GM23338 (cell line): ENCODE measurements around the gene CD9. TPM values are rescaled to one million over a fixed set of nuclear protein-coding genes. Genes with fewer than 3 reads are reported as not detected.
A peak's percentile ranks its signal among the peaks of the same experiment; 100 is the strongest.

ENCODE experiments used
- ATAC-seq: fragments of 200-7000 bp; cut with Tn5 transposase; 3 replicates; pipeline ENCODE4 v1.9.1; 2020
- DNase-seq: peaks from one replicate; pipeline ENCODE4 v3.0.0-alpha.2; 2015; ENCODE audit warnings: low spot score
- H2AFZ ChIP-seq: fragments of 200-600 bp; sonication (generic); 2 replicates; pipeline ENCODE4 v1.8.0; 2016; ENCODE audit warnings: antibody characterized with exemption, mild to moderate bottlenecking, moderate library complexity
- H3F3A ChIP-seq: fragments of 200-600 bp; sonication (generic); replicated peaks from 2 replicates; pipeline ENCODE4 v1.8.0; 2017; ENCODE audit warnings: antibody characterized with exemption, mixed run types, low read depth
- H3K27ac ChIP-seq: fragments of 200-600 bp; sonication (generic); 2 replicates; pipeline ENCODE4 v1.6.1; 2016; ENCODE audit warnings: low read depth
- H3K27me3 ChIP-seq: fragments of 200-600 bp; sonication (generic); 2 replicates; pipeline ENCODE4 v1.8.0; 2016; ENCODE audit warnings: mild to moderate bottlenecking, mixed run types, moderate library complexity; ENCODE audit not compliant: insufficient read depth
- H3K36me3 ChIP-seq: fragments of 200-600 bp; sonication (generic); 2 replicates; pipeline ENCODE4 v1.8.0; 2016; ENCODE audit warnings: mild to moderate bottlenecking; ENCODE audit not compliant: insufficient read depth
- H3K4me1 ChIP-seq: fragments of 200-600 bp; sonication (generic); 2 replicates; pipeline ENCODE4 v1.8.0; 2016; ENCODE audit warnings: mild to moderate bottlenecking, moderate library complexity; ENCODE audit not compliant: insufficient read depth
- H3K4me2 ChIP-seq: fragments of 200-600 bp; sonication (generic); 2 replicates; pipeline ENCODE4 v1.7.1; 2017; ENCODE audit warnings: mixed run types
- H3K4me3 ChIP-seq: fragments of 200-600 bp; sonication (generic); 2 replicates; pipeline ENCODE4 v1.6.1; 2016; ENCODE audit warnings: mixed run types
- H3K79me2 ChIP-seq: fragments of 200-600 bp; sonication (generic); replicated peaks from 2 replicates; pipeline ENCODE4 v1.8.0; 2017; ENCODE audit warnings: mild to moderate bottlenecking; ENCODE audit not compliant: insufficient read depth
- H3K9me2 ChIP-seq: fragments of 200-600 bp; sonication (generic); 2 replicates; pipeline ENCODE4 v1.8.0; 2017; ENCODE audit not compliant: insufficient read depth
- H4K20me1 ChIP-seq: fragments of 200-600 bp; sonication (generic); replicated peaks from 2 replicates; pipeline ENCODE4 v1.8.0; 2017; ENCODE audit warnings: mild to moderate bottlenecking; ENCODE audit not compliant: insufficient read depth
- H3K27ac Mint-ChIP-seq: 2 replicates; pipeline ENCODE4 v1.8.0; 2020; ENCODE audit warnings: inconsistent platforms, mild to moderate bottlenecking, moderate library complexity, mixed read lengths
- H3K27me3 Mint-ChIP-seq: 3 replicates; pipeline ENCODE4 v1.8.0; 2022; ENCODE audit warnings: low read depth, mild to moderate bottlenecking, moderate library complexity, mixed read lengths, inconsistent platforms; ENCODE audit not compliant: insufficient read depth, poor library complexity
- H3K36me3 Mint-ChIP-seq: 3 replicates; pipeline ENCODE4 v1.8.0; 2021; ENCODE audit warnings: low read depth, mild to moderate bottlenecking, inconsistent platforms, moderate library complexity, mixed read lengths
- H3K4me1 Mint-ChIP-seq: 3 replicates; pipeline ENCODE4 v1.8.0; 2020; ENCODE audit warnings: mild to moderate bottlenecking, inconsistent platforms, mixed read lengths
- H3K4me3 Mint-ChIP-seq: 3 replicates; pipeline ENCODE4 v1.8.0; 2021; ENCODE audit warnings: moderate library complexity, mild to moderate bottlenecking, inconsistent platforms, mixed read lengths
- H3K9me3 Mint-ChIP-seq: 3 replicates; pipeline ENCODE4 v1.8.0; 2020; ENCODE audit warnings: moderate library complexity, mild to moderate bottlenecking, inconsistent platforms, mixed read lengths
- CREB1 ChIP-seq: fragments of 250-450 bp; sonication (Bioruptor Pico); IDR thresholded peaks from 2 replicates; pipeline ENCODE4 v1.5.0; 2020; ENCODE audit warnings: low read depth, mild to moderate bottlenecking, moderate library complexity
- EZH2 ChIP-seq: fragments of 200-600 bp; sonication (generic); IDR thresholded peaks from one replicate; pipeline ENCODE4 v1.8.0; 2017; ENCODE audit warnings: antibody characterized with exemption, mild to moderate bottlenecking, low read depth; ENCODE audit not compliant: unreplicated experiment
- EZH2phosphoT487 ChIP-seq: fragments of 200-600 bp; sonication (generic); IDR thresholded peaks from one replicate; pipeline ENCODE4 v1.8.1; 2018; ENCODE audit warnings: antibody characterized with exemption; ENCODE audit not compliant: unreplicated experiment
- JUNB ChIP-seq: IDR thresholded peaks from one replicate; pipeline ENCODE4 v1.6.1; 2016; ENCODE audit warnings: antibody characterized with exemption; ENCODE audit not compliant: unreplicated experiment
- NANOG ChIP-seq: IDR thresholded peaks from 2 replicates; pipeline ENCODE4 v1.6.1; 2016; ENCODE audit warnings: antibody characterized with exemption, borderline replicate concordance
- POLR2AphosphoS5 ChIP-seq: IDR thresholded peaks from 2 replicates; pipeline ENCODE4 v1.6.1; 2016; ENCODE audit warnings: antibody characterized with exemption, low read depth
- REST ChIP-seq: IDR thresholded peaks from one replicate; pipeline ENCODE4 v1.6.1; 2018; ENCODE audit warnings: antibody characterized with exemption; ENCODE audit not compliant: unreplicated experiment
- STAT1 ChIP-seq: IDR thresholded peaks from one replicate; pipeline ENCODE4 v1.6.1; 2016; ENCODE audit warnings: antibody characterized with exemption; ENCODE audit not compliant: unreplicated experiment
- ZNF331 ChIP-seq: fragments of 250-450 bp; sonication (Bioruptor Pico); IDR thresholded peaks from 2 replicates; pipeline ENCODE4 v1.5.0; 2020; ENCODE audit warnings: low read depth, mild to moderate bottlenecking, moderate library complexity
- ZNF462 ChIP-seq: fragments of 250-450 bp; sonication (Bioruptor Pico); IDR thresholded peaks from 2 replicates; pipeline ENCODE4 v1.5.0; 2020; ENCODE audit warnings: mild to moderate bottlenecking, moderate library complexity
- polyA plus RNA-seq: library from polyadenylated mRNA; unstranded; fragments of >200 nt; fragmentation: Nextera tagmentation; extraction: Ambion mirVana; gene quantifications from 2 replicates; pipeline ENCODE4 v1.2.1, GENCODE V29; 2016
- total RNA-seq: library from RNA; depleted of rRNA; stranded (reverse); fragments of >200 nt; shearing (Covaris generic); gene quantifications from 2 replicates; pipeline ENCODE4 v1.2.3, GENCODE V29; 2014
- TF ChIP-seq, protein P1 (sequence below), 2 experiments: fragments of 200-600 bp in 1 of 2; sonication (generic) in 1 of 2; conservative IDR thresholded peaks; 2 replicates each; pipeline versions ENCODE4 v1.5.1 to v1.6.1; 2016 to 2017; ENCODE audit warnings: antibody characterized with exemption in 2 of 2, low read depth in 2 of 2, mild to moderate bottlenecking in 2 of 2, moderate library complexity in 1 of 2
- TF ChIP-seq, protein P2 (sequence below): IDR thresholded peaks from 2 replicates; pipeline ENCODE4 v1.6.1; 2016; ENCODE audit warnings: antibody characterized with exemption

Gene CD9
- total and polyA plus RNA-seq, 2 experiments from 2014 or later: 222 to 251 TPM

- Mint-ChIP-seq H3K4me1 (peaks cover 47% of the 10 kb centered on the region), H3K27me3 (peaks cover 23% of the 10 kb centered on the region), H3K27ac (peak overlapping the region; percentile 44; the same call in 1 of the 2 replicates), H3K9me3 (no peaks in the 10 kb centered on the region; the same call in 2 of the 3 replicates), H3K4me3 (no peak overlapping the region), H3K36me3 (no peaks in the 10 kb centered on the region)
- H2AFZ ChIP-seq: 0 out of 2 replicates have a peak overlapping the region, but pooled peaks have one; percentile 3
- no peaks in the 10 kb centered on the region for H3K36me3 ChIP-seq
- no peaks in the 10 kb centered on the region for H3K79me2 ChIP-seq
- H3K4me3 ChIP-seq: no peak overlapping the region
- peaks cover 8% of the 10 kb centered on the region for H3K27me3 ChIP-seq
- H3K4me2 ChIP-seq: no peak overlapping the region
- no peaks in the 10 kb centered on the region for H3K9me2 ChIP-seq
- peak; percentile 65 for ATAC-seq
- no peak for TF ChIP-seq ZNF331 (CRISPR knock-in tag)
- TF ChIP-seq JUNB: no peak
- TF ChIP-seq EZH2phosphoT487: no peak
- TF ChIP-seq STAT1: no peak
- TF ChIP-seq, protein P1, sequence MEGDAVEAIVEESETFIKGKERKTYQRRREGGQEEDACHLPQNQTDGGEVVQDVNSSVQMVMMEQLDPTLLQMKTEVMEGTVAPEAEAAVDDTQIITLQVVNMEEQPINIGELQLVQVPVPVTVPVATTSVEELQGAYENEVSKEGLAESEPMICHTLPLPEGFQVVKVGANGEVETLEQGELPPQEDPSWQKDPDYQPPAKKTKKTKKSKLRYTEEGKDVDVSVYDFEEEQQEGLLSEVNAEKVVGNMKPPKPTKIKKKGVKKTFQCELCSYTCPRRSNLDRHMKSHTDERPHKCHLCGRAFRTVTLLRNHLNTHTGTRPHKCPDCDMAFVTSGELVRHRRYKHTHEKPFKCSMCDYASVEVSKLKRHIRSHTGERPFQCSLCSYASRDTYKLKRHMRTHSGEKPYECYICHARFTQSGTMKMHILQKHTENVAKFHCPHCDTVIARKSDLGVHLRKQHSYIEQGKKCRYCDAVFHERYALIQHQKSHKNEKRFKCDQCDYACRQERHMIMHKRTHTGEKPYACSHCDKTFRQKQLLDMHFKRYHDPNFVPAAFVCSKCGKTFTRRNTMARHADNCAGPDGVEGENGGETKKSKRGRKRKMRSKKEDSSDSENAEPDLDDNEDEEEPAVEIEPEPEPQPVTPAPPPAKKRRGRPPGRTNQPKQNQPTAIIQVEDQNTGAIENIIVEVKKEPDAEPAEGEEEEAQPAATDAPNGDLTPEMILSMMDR (conservative IDR thresholded peaks at IDR 0.05; ENCODE audit: low read depth in 2 of 2): peak; percentile 14 to 41; a peak in 3 of 4 replicates
- no peak for TF ChIP-seq POLR2AphosphoS5
- no peak for TF ChIP-seq EZH2
- no peak for TF ChIP-seq ZNF462 (CRISPR knock-in tag)
- TF ChIP-seq NANOG: no peak
- TF ChIP-seq, protein P2, sequence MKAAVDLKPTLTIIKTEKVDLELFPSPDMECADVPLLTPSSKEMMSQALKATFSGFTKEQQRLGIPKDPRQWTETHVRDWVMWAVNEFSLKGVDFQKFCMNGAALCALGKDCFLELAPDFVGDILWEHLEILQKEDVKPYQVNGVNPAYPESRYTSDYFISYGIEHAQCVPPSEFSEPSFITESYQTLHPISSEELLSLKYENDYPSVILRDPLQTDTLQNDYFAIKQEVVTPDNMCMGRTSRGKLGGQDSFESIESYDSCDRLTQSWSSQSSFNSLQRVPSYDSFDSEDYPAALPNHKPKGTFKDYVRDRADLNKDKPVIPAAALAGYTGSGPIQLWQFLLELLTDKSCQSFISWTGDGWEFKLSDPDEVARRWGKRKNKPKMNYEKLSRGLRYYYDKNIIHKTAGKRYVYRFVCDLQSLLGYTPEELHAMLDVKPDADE: no peak
- peak; percentile 71 for TF ChIP-seq CREB1 (CRISPR knock-in tag)
- TF ChIP-seq REST: no peak
- H4K20me1 ChIP-seq: no peaks in the 10 kb centered on the region
- H3K27ac ChIP-seq: no peak overlapping the region
- peak; percentile 78 for DNase-seq
- H3K4me1 ChIP-seq: peaks cover 37% of the 10 kb centered on the region
- peaks cover 5% of the 10 kb centered on the region; the same call in 1 of the 2 replicates for H3F3A ChIP-seq
These were observed 6.1 kb upstream of the CD9 start for GRCh38 chr12:6193853-6194815.
